GM12878 (cell line): ENCODE results near the gene NLRC3. TPM values are rescaled to one million over a fixed set of nuclear protein-coding genes. Genes with fewer than 3 reads are reported as not detected.

Source experiments
- ATAC-seq: fragments of 200-7000 bp; cut with Tn5 transposase; 3 replicates; pipeline ENCODE4 v1.9.1; 2020; ENCODE audit warnings: mild to moderate bottlenecking, moderate library complexity
- BruUV-seq: library from RNA; stranded (reverse); fragments of 400-500 nt; replicated peaks from 2 replicates; lab custom pipeline; 2021; lab: Mats Ljungman, UMichigan
- CTCF ChIA-PET: fragments of 300-600 bp; sonication (Branson Sonifier 250); formaldehyde crosslinking; extraction: SDS; loops from one replicate; lab custom pipeline; 2021; ENCODE audit warnings: inconsistent platforms; lab: Yijun Ruan, JAX
- POLR2A ChIA-PET: fragments of 350-600 bp; formaldehyde crosslinking; extraction: SDS; loops from one replicate; lab custom pipeline; 2021; ENCODE audit warnings: inconsistent platforms; lab: Charles Lee
- RAD21 ChIA-PET: fragments of 300-600 bp; sonication (Branson Sonifier 250); formaldehyde crosslinking; loops from one replicate; lab custom pipeline; 2023; ENCODE audit warnings: antibody characterized with exemption; ENCODE audit not compliant: unreplicated experiment; lab: Charles Lee
- SMC1A ChIA-PET: fragments of 300-600 bp; sonication (Branson Sonifier 250); formaldehyde crosslinking; loops from one replicate; lab custom pipeline; 2023; ENCODE audit not compliant: unreplicated experiment, uncharacterized antibody; lab: Charles Lee
- DNase-seq: peaks from one replicate; pipeline ENCODE4 v3.0.0-alpha.2; 2011; ENCODE audit warnings: low read depth, low spot score
- FAIRE-seq: peaks from 3 replicates; lab custom pipeline; 2011; peaks lifted over from hg19 to GRCh38; lab: Jason Lieb, UNC
- H2AFZ ChIP-seq: 2 replicates; pipeline ENCODE4 v1.6.0; 2011; ENCODE audit warnings: low read depth, low read length, control low read depth; ENCODE audit not compliant: control insufficient read depth
- H3K27ac ChIP-seq: 2 replicates; pipeline ENCODE4 v1.5.1; 2011; ENCODE audit warnings: control low read depth; ENCODE audit not compliant: control insufficient read depth, insufficient read depth
- H3K27me3 ChIP-seq, 2 experiments: replicated peaks in 1 of 2; 2 replicates each; pipeline versions ENCODE4 v1.6.0 to v1.6.1; 2011; ENCODE audit warnings: low read length in 1 of 2; ENCODE audit not compliant: control insufficient read depth in 2 of 2, insufficient read depth in 2 of 2
- H3K36me3 ChIP-seq, 2 experiments: 2 replicates each; pipeline ENCODE4 v1.5.1; 2011; ENCODE audit warnings: low read length in 1 of 2; ENCODE audit not compliant: control insufficient read depth in 2 of 2, insufficient read depth in 2 of 2
- H3K4me1 ChIP-seq: 2 replicates; pipeline ENCODE4 v1.6.1; 2011; ENCODE audit warnings: mild to moderate bottlenecking, low read length, moderate library complexity, mixed read lengths; ENCODE audit not compliant: control insufficient read depth, insufficient read depth
- H3K4me2 ChIP-seq: 2 replicates; pipeline ENCODE4 v1.6.0; 2011; ENCODE audit warnings: control low read depth; ENCODE audit not compliant: control insufficient read depth, insufficient read depth
- H3K4me3 ChIP-seq: fragments of 200-600 bp; sonication (generic); 2 replicates; pipeline ENCODE4 v1.5.1; 2016
- H3K79me2 ChIP-seq: 2 replicates; pipeline ENCODE4 v1.6.0; 2011; ENCODE audit warnings: low read length; ENCODE audit not compliant: control insufficient read depth, insufficient read depth
- H3K9ac ChIP-seq: 2 replicates; pipeline ENCODE4 v1.8.0; 2011; ENCODE audit warnings: low read length, control low read depth, mixed read lengths; ENCODE audit not compliant: control insufficient read depth, insufficient read depth
- H3K9me3 ChIP-seq: replicated peaks from 3 replicates; pipeline ENCODE4 v1.5.1; 2011; ENCODE audit warnings: mild to moderate bottlenecking, low read length; ENCODE audit not compliant: control insufficient read depth, insufficient read depth
- H4K20me1 ChIP-seq: 2 replicates; pipeline ENCODE4 v1.6.0; 2011; ENCODE audit not compliant: control insufficient read depth, insufficient read depth
- IKZF2 ChIP-seq, 2 experiments: fragments of 450-650 bp; IDR thresholded peaks; 2 replicates each; pipeline ENCODE4 v1.6.1; 2017; ENCODE audit warnings: mild to moderate bottlenecking in 2 of 2, moderate library complexity in 2 of 2
- NRF1 ChIP-seq: conservative IDR thresholded peaks from 2 replicates; pipeline ENCODE4 v1.6.1; 2011; ENCODE audit warnings: mild to moderate bottlenecking, low read depth, low read length, improper control_type of control experiment
- SMAD1 ChIP-seq: fragments of 450-650 bp; IDR thresholded peaks from 2 replicates; pipeline ENCODE4 v1.6.1; 2018; ENCODE audit warnings: mild to moderate bottlenecking, low read depth; ENCODE audit not compliant: partially characterized antibody
- WRNIP1 ChIP-seq: IDR thresholded peaks from 2 replicates; pipeline ENCODE4 v1.6.1; 2011; ENCODE audit warnings: low read depth, low read length, improper control_type of control experiment, borderline replicate concordance
- WGBS: methylation state at CpG from one replicate; pipeline ENCODE4 v1.1.6; 2016; ENCODE audit warnings: low lambda C conversion rate; ENCODE audit not compliant: insufficient replicate concordance, insufficient coverage; ENCODE audit errors: missing lambda C conversion rate; 5-methylcytosine and 5-hydroxymethylcytosine counted together
- in situ Hi-C: fragments of 300-500 bp; cut with MboI; formaldehyde crosslinking; loops from 9 replicates; pipeline ENCODE4 v1.14.3; 2018; ENCODE audit warnings: mixed read lengths
- intact Hi-C: fragments of 100-400 bp; cut with micrococcal nuclease; formaldehyde crosslinking; loops from one replicate; pipeline ENCODE4 v1.14.2; 2022; ENCODE audit not compliant: unreplicated experiment
- polyA plus RNA-seq, 11 experiments: library from polyadenylated mRNA; depleted of rRNA in 4 of 11; unstranded in 6 of 11; stranded (reverse) in 5 of 11; fragments of >200 nt; fragmentation: Nextera tagmentation in 4 of 11; fragmentation: Illumina TruSeq in 1 of 11; extraction: Ambion mirVana in 4 of 11; extraction: Trizol in 1 of 11; gene quantifications; 1 replicate in 1 of 11; 2 replicates in 10 of 11; pipeline versions ENCODE4 v1.2.1 to v1.2.3, GENCODE V29; 2011 to 2016; ENCODE audit warnings: inconsistent platforms in 2 of 11, missing spikeins in 2 of 11, low read depth in 1 of 11
- total RNA-seq, 4 experiments: library from RNA; depleted of rRNA in 3 of 4; stranded (reverse); fragments of >200 nt in 3 of 4; fragmentation: Illumina TruSeq in 1 of 4; extraction: Trizol in 1 of 4; gene quantifications; 2 replicates each; pipeline versions ENCODE4 v1.2.1 to v1.2.3, GENCODE V29; 2013 to 2021
- TF ChIP-seq, protein P1 (sequence below): fragments of 450-650 bp; IDR thresholded peaks from 2 replicates; pipeline ENCODE4 v1.6.1; 2017; ENCODE audit warnings: mild to moderate bottlenecking

Gene NLRC3
- total and polyA plus RNA-seq, 10 of the 15 experiments (the other 5 are each of a cell fraction or from before 2014, with no cell fraction given) = 2.2 to 17.8 (median 7.6) TPM

DNA sequence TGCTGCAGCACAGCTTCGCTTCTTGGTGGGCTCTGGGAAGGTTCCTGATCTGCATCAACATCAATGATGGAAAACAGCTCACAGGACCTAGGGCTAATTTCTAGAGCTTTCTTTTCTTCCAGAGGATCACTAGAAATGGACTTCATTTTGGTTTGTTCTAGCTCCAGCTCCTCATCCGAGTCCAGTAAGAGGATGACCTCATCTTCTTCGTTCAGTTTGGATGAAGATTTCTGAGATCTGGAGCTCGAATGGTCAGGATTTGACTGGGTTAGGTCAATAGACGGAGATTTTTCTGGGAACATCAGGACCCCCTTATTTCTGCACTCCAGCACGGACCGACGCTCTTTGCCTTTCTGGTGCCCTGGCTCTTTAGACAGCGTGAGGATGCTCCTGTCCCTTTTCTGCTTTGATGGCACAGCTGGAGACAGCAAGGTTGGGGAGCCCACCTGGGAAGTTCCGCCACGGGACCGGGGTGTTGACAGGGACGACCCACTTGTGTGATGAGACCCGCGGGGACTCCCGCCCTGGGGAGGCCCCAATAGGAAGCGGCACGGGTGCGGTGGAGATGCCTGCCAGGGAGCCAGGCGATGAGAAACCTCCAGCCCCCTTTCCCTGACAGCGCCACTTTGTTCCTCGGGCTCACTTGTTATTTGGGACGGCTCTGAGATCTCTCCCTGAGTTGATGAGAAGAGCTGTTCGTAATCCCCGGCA lies 12.9 kb upstream of the NLRC3 start:
- intact Hi-C loops = no loop called here
- H3K9ac ChIP-seq = no peak overlapping the region
- 85% methylated on average over 25 of the region's 25 CpGs for WGBS
- FAIRE-seq (no peak), DNase-seq (no peak), ATAC-seq (no peak)
- BruUV-seq = no TSS peak
- H3K4me1 ChIP-seq = peaks cover 11% of the 10 kb centered on the region
- H2AFZ ChIP-seq = no peak overlapping the region
- ChIA-PET SMC1A (interaction anchor here (2.0 kb wide), 1 partner anchor 17 kb away, joined by 5 read pairs; no protein-coding TSS in a partner anchor), POLR2A (interaction anchor here (0.9 kb wide), 1 partner anchor 20 kb away, joined by 4 read pairs; no protein-coding TSS in a partner anchor), RAD21 (no interaction called here), CTCF (no interaction called here)
- H3K27ac ChIP-seq = no peak overlapping the region
- H3K9me3 ChIP-seq = no peaks in the 10 kb centered on the region
- in situ Hi-C loops = no loop called here
- TF ChIP-seq NRF1 (no peak), SMAD1 (no peak), IKZF2 (IDR thresholded peaks at IDR 0.05) (no peak), WRNIP1 (no peak)
- TF ChIP-seq, protein P1, sequence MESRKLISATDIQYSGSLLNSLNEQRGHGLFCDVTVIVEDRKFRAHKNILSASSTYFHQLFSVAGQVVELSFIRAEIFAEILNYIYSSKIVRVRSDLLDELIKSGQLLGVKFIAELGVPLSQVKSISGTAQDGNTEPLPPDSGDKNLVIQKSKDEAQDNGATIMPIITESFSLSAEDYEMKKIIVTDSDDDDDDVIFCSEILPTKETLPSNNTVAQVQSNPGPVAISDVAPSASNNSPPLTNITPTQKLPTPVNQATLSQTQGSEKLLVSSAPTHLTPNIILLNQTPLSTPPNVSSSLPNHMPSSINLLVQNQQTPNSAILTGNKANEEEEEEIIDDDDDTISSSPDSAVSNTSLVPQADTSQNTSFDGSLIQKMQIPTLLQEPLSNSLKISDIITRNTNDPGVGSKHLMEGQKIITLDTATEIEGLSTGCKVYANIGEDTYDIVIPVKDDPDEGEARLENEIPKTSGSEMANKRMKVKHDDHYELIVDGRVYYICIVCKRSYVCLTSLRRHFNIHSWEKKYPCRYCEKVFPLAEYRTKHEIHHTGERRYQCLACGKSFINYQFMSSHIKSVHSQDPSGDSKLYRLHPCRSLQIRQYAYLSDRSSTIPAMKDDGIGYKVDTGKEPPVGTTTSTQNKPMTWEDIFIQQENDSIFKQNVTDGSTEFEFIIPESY = no peak
- H3K4me2 ChIP-seq = no peak overlapping the region
- H4K20me1 ChIP-seq = no peaks in the 10 kb centered on the region
- H3K36me3 ChIP-seq = peaks cover 0 to 3% of the 10 kb centered on the region in 2 experiments; a peak in 1 of 4 replicates
- no peaks in the 10 kb centered on the region for H3K79me2 ChIP-seq
- H3K27me3 ChIP-seq = no peaks in the 10 kb centered on the region
- H3K4me3 ChIP-seq = no peak overlapping the region
